DND-41 (cell line): ENCODE data around the gene SGSH.

Source experiments
- ATAC-seq: fragments of 200-7000 bp; cut with Tn5 transposase; 3 replicates; pipeline ENCODE4 v1.9.1; 2021; ENCODE audit warnings: low read depth; ENCODE audit not compliant: insufficient read depth
- DNase-seq: peaks from one replicate; pipeline ENCODE4 v3.0.0-alpha.2; 2020
- H2AFZ ChIP-seq: 2 replicates; pipeline ENCODE4 v1.6.0; 2012; ENCODE audit warnings: low read depth, low read length
- H3K27ac ChIP-seq: 2 replicates; pipeline ENCODE4 v1.5.1; 2012; ENCODE audit warnings: low read length, inconsistent platforms
- H3K27me3 ChIP-seq: fragments of 200-600 bp; sonication (generic); 2 replicates; pipeline ENCODE4 v1.6.0; 2012; ENCODE audit warnings: low read length, mild to moderate bottlenecking, inconsistent platforms; ENCODE audit not compliant: insufficient read depth, poor library complexity
- H3K36me3 ChIP-seq: 2 replicates; pipeline ENCODE4 v1.5.1; 2012; ENCODE audit warnings: low read length, inconsistent platforms; ENCODE audit not compliant: insufficient read depth
- H3K4me1 ChIP-seq: 2 replicates; pipeline ENCODE4 v1.5.1; 2012; ENCODE audit warnings: mild to moderate bottlenecking, low read length; ENCODE audit not compliant: insufficient read depth
- H3K4me2 ChIP-seq: 2 replicates; pipeline ENCODE4 v1.6.0; 2012; ENCODE audit warnings: mild to moderate bottlenecking, moderate library complexity, low read length, inconsistent platforms; ENCODE audit not compliant: insufficient read depth
- H3K4me3 ChIP-seq, 2 experiments: fragments of 200-600 bp in 1 of 2; shearing (Covaris generic) in 1 of 2; 2 replicates each; pipeline ENCODE4 v1.5.1; 2012 to 2016; ENCODE audit warnings: inconsistent platforms in 2 of 2, low read length in 2 of 2, mild to moderate bottlenecking in 2 of 2, low read depth in 1 of 2, moderate library complexity in 1 of 2
- H3K79me2 ChIP-seq: 2 replicates; pipeline ENCODE4 v1.6.0; 2012; ENCODE audit warnings: low read length, inconsistent platforms; ENCODE audit not compliant: insufficient read depth
- H3K9ac ChIP-seq: 2 replicates; pipeline ENCODE4 v1.6.0; 2012; ENCODE audit warnings: low read depth, mild to moderate bottlenecking, inconsistent platforms, low read length, moderate library complexity
- H3K9me3 ChIP-seq: 2 replicates; pipeline ENCODE4 v1.5.1; 2012; ENCODE audit warnings: low read length, moderate library complexity, mild to moderate bottlenecking, inconsistent platforms; ENCODE audit not compliant: insufficient read depth, severe bottlenecking
- H4K20me1 ChIP-seq: 2 replicates; pipeline ENCODE4 v1.6.0; 2012; ENCODE audit warnings: low read length; ENCODE audit not compliant: insufficient read depth
- CTCF ChIP-seq: IDR thresholded peaks from 2 replicates; pipeline ENCODE4 v1.5.1; 2012; ENCODE audit warnings: borderline replicate concordance, low read length, moderate library complexity, mild to moderate bottlenecking; ENCODE audit not compliant: poor library complexity, severe bottlenecking; ENCODE audit errors: extremely low read depth
- EZH2 ChIP-seq: IDR thresholded peaks from 3 replicates; pipeline ENCODE4 v1.6.1; 2012; ENCODE audit warnings: borderline replicate concordance, low read depth, mild to moderate bottlenecking, moderate library complexity, low read length, inconsistent platforms; ENCODE audit not compliant: severe bottlenecking

Gene SGSH

DNA sequence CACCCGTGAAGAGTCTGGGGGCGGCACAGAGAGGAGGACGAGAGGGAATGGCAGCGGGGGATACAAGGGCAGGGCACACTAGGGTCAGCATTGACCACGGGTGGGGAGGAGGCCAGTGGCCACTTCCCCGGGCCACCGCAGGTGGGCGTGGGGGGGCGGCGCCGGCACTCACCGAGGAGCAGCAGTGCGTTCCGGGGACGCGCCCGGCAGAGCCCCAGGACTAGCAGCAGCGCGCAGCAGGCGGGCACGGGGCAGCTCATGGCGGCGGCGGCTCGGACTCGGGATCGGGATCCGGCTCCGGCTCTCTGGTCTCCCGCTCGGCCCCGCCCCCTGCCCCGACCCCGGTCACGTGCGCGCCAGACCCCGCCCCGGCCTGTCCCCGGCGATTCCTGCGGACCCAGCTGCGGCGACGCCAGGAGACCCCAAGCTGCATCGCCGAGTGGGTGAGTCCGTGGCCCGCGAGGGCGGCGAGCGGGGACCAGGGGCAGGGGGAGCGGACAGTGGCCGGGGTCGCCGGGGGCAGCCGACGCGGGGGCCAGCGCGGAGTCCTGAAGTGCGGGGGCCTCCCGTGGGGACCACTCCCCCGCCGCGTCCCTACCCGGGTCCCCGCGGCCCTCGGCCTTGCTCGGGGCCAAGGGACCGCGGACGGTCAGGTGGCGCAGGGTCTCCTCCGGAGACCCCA, at the start of gene SGSH, which contains the start of gene SLC26A11:
Gene SGSH, minus strand, starts transcription at position 280 of the 682 bp plus-strand sequence. Its CDS starts 20 bp downstream, at position 260.
Gene SLC26A11, plus strand, starts transcription at position 374 of the 682 bp plus-strand sequence. CDS start 1,134 bp downstream, outside the sequence.
- peaks cover 27% of the 10 kb centered on the region for H4K20me1 ChIP-seq
- peak within 1 kb of the TSS; percentile 51 for H3K4me2 ChIP-seq
- ATAC-seq (no peak), DNase-seq (no peak)
- TF ChIP-seq EZH2 (no peak), CTCF (no peak)
- H3K79me2 ChIP-seq = no peaks in the 10 kb centered on the region
- H3K9ac ChIP-seq = no peak within 1 kb of the TSS
- H3K27me3 ChIP-seq = no peaks in the 10 kb centered on the region
- no peak within 1 kb of the TSS for H3K4me3 ChIP-seq
- H3K27ac ChIP-seq = peak within 1 kb of the TSS; percentile 49; the same call in 1 of the 2 replicates
- H3K9me3 ChIP-seq = no peaks in the 10 kb centered on the region
- H3K36me3 ChIP-seq = no peaks in the 10 kb centered on the region
- no peak within 1 kb of the TSS for H2AFZ ChIP-seq
- H3K4me1 ChIP-seq = peaks cover 19% of the 10 kb centered on the region

GRCh38 chr17:80269405-80269807, 49.3 kb upstream of the SGSH start:
- Histone ChIP-seq H3K36me3 (peaks cover 59% of the 10 kb centered on the region), H4K20me1 (peaks cover 37% of the 10 kb centered on the region)

DNA sequence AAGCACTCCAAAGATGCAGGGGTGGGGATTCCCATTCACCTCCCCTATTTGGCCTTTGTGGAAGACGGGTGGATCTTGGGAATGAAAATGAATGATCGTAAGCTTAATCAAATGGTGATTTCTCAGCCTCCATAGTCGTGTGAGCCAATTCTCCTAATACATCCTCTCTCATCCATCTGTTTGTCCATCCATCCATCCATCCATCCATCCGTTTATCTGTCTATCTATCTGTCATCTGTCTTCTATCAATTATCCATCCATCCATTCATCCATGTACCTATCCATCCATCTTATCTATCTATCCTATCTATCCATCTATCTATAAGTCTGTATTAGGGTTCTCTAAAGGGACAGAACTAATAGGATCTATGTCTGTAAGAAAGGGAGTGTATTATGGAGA, 48.3 kb upstream of the SGSH start:
- Histone ChIP-seq H3K4me2 (no peak overlapping the region), H3K27me3 (no peaks in the 10 kb centered on the region), H3K4me1 (peaks cover 26% of the 10 kb centered on the region), H3K27ac (no peak overlapping the region), H4K20me1 (peaks cover 32% of the 10 kb centered on the region), H2AFZ (no peak overlapping the region), H3K4me3 (no peak overlapping the region), H3K9me3 (no peaks in the 10 kb centered on the region), H3K36me3 (peaks cover 52% of the 10 kb centered on the region), H3K9ac (no peak overlapping the region), H3K79me2 (peaks cover 70% of the 10 kb centered on the region)
- DNase-seq (no peak), ATAC-seq (no peak)
- no peak for TF ChIP-seq CTCF
- TF ChIP-seq EZH2 = no peak

More at GRCh38 chr17:80269405-80269807, 49.3 kb upstream of the SGSH start:
- Histone ChIP-seq H3K27me3 (no peaks in the 10 kb centered on the region), H2AFZ (no peak overlapping the region), H3K79me2 (peaks cover 66% of the 10 kb centered on the region), H3K4me1 (peaks cover 16% of the 10 kb centered on the region), H3K9me3 (no peaks in the 10 kb centered on the region), H3K4me2 (no peak overlapping the region), H3K4me3 (no peak overlapping the region), H3K27ac (no peak overlapping the region), H3K9ac (no peak overlapping the region)
- ATAC-seq (no peak), DNase-seq (no peak)
- TF ChIP-seq CTCF (no peak), EZH2 (no peak)

DNA sequence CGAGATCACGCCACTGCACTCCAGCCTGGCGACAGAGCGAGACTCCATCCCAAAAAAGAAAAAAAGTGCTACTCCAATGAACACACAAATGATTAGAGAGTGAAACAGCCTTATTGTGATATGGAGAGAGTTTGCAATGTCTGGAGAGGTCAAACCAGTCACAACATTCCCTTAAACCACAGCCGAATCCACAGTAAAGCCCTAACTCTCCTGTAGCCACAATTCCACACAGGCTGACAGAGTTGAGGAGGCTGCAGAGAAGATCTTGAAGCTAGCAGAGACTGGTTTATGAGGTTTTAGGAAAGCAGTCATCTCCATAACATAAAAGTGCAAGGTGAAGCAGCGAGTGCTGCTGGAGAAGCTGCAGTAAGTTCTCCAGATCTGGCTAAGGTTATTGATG, 47.3 kb upstream of the SGSH start:
- DNase-seq (no peak), ATAC-seq (no peak)
- no peak overlapping the region for H3K9ac ChIP-seq
- H3K27me3 ChIP-seq = no peaks in the 10 kb centered on the region
- no peaks in the 10 kb centered on the region for H3K9me3 ChIP-seq
- no peak overlapping the region for H3K4me3 ChIP-seq
- H3K4me2 ChIP-seq = no peak overlapping the region
- no peak overlapping the region for H3K27ac ChIP-seq
- peaks cover 80% of the 10 kb centered on the region for H3K79me2 ChIP-seq
- peaks cover 36% of the 10 kb centered on the region for H3K4me1 ChIP-seq
- TF ChIP-seq CTCF (no peak), EZH2 (no peak)
- peaks cover 41% of the 10 kb centered on the region for H3K36me3 ChIP-seq
- peaks cover 32% of the 10 kb centered on the region for H4K20me1 ChIP-seq
- H2AFZ ChIP-seq = no peak overlapping the region
